ENCODE data around the gene RAP1GDS1.

Gene RAP1GDS1

GRCh38 chr4:98289375-98289774, 28.2 kb downstream of the RAP1GDS1 start:
- H3K4me1 ChIP-seq (ENCODE audit: insufficient read depth, low read length) = peaks cover 7% of the 10 kb centered on the region; the same call in 1 of the 2 replicates

DNA sequence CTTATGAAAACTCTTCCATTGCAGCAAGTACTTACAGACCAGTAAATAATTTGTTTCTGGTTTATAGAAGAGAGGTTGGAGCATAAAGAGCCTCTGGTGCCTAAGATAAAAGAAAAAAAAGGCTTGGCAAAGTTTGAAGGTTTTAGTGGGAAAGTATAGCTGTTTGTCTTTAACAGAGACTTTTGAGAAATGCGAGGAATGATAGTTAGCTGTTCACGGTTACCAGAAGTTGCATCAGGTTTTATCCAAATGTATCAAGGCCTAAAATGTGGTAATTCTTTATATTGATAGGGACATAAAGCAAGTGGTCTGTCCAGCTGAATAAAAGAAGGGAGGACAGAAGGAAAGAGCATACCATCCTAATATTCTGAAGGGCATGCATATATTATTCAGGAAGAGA, 29.3 kb downstream of the RAP1GDS1 start:
- H3K4me1 ChIP-seq (ENCODE audit: insufficient read depth, low read length) = no peaks in the 10 kb centered on the region
- H3K9ac ChIP-seq (ENCODE audit: low read depth, low read length) = no peak overlapping the region
- H3K27ac ChIP-seq (ENCODE audit: low read length) = no peak overlapping the region
- H3K36me3 ChIP-seq (ENCODE audit: insufficient read depth, low read depth, low read length) = peaks cover 10% of the 10 kb centered on the region
- no peaks in the 10 kb centered on the region for H3K27me3 ChIP-seq (ENCODE audit: insufficient read depth, low read length)
- no peaks in the 10 kb centered on the region for H3K9me3 ChIP-seq (ENCODE audit: insufficient read depth, low read depth, low read length)
- H3K4me3 ChIP-seq (ENCODE audit: low read length) = no peak overlapping the region

More at GRCh38 chr4:98289375-98289774, 28.2 kb downstream of the RAP1GDS1 start:
- Histone ChIP-seq H3K9ac (ENCODE audit: low read depth, low read length) (no peak overlapping the region), H3K27me3 (ENCODE audit: insufficient read depth, low read length) (no peaks in the 10 kb centered on the region), H3K36me3 (ENCODE audit: insufficient read depth, low read depth, low read length) (no peaks in the 10 kb centered on the region; the same call in 1 of the 2 replicates), H3K9me3 (ENCODE audit: insufficient read depth, low read depth, low read length) (no peaks in the 10 kb centered on the region), H3K27ac (ENCODE audit: low read length) (no peak overlapping the region), H3K4me3 (ENCODE audit: low read length) (no peak overlapping the region)

DNA sequence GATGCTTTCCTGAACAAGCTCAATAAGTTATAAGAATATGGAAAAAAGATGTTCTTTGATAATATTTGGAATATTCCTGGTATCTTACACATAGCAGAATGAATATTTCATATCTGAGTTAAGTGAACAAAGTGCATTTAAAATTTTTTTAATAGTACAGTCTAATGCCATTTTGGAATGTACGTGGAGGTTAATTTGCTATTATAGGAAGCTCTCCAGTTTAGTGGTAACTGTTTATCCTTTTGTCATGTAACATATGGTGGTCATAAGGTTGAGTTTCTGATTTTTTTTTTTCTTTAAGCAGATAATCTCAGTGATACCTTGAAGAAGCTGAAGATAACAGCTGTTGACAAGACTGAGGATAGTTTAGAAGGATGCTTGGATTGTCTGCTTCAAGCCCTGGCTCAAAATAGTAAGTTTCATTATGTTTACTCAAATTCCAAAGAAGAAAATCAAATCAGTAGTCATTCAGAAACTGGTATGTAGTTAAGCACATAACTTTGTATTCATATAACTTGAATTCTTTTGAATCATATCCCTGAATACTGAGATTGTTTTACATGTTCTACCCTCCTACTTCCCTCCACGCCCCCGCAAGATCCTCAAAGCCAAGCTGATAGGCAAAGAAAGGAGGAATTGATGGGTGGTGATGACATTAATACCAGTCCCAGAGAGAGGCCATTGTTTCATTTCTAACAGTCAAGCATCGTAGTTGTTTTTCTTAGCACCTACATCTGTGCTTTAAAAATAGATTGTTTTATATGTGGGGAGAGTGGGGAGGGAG, 32.1 kb downstream of the RAP1GDS1 start:
- H3K9ac ChIP-seq (ENCODE audit: low read depth, low read length) = no peak overlapping the region
- no peak overlapping the region for H3K4me3 ChIP-seq (ENCODE audit: low read length)
- H3K27ac ChIP-seq (ENCODE audit: low read length) = no peak overlapping the region
- no peaks in the 10 kb centered on the region for H3K4me1 ChIP-seq (ENCODE audit: insufficient read depth, low read length)
- no peaks in the 10 kb centered on the region for H3K27me3 ChIP-seq (ENCODE audit: insufficient read depth, low read length)
- peaks cover 10% of the 10 kb centered on the region for H3K36me3 ChIP-seq (ENCODE audit: insufficient read depth, low read depth, low read length)
- no peaks in the 10 kb centered on the region for H3K9me3 ChIP-seq (ENCODE audit: insufficient read depth, low read depth, low read length)

- no peak overlapping the region for H3K27ac ChIP-seq (ENCODE audit: low read length)
- H3K4me3 ChIP-seq (ENCODE audit: low read length) = no peak overlapping the region
These were observed 36.8 kb downstream of the RAP1GDS1 start for GRCh38 chr4:98298022-98298421.

DNA sequence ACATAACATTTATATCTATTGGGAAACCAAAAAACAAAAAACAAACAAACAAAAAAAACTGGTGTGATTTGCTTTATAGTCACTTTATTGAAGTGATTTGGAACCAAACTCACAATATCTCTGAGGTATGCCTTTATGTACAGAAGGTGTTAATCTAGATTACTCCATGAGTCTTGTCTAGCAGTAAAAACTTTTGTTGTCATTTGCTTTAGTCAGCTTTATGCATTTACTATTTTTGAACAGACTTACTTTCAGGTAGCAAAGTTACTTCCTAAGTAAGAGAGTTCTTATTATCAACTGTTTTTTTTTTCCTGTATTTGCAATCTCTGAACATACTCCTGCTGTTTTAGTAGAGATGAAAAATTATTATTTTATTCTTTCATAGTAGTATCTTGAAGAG, 39.5 kb downstream of the RAP1GDS1 start:
- H3K4me1 ChIP-seq (ENCODE audit: insufficient read depth, low read length) = no peaks in the 10 kb centered on the region
- H3K27ac ChIP-seq (ENCODE audit: low read length) = no peak overlapping the region
- H3K9ac ChIP-seq (ENCODE audit: low read depth, low read length) = no peak overlapping the region
- H3K4me3 ChIP-seq (ENCODE audit: low read length) = no peak overlapping the region
- no peaks in the 10 kb centered on the region for H3K27me3 ChIP-seq (ENCODE audit: insufficient read depth, low read length)
- no peaks in the 10 kb centered on the region for H3K36me3 ChIP-seq (ENCODE audit: insufficient read depth, low read depth, low read length)
- peaks cover 6% of the 10 kb centered on the region; the same call in 1 of the 2 replicates for H3K9me3 ChIP-seq (ENCODE audit: insufficient read depth, low read depth, low read length)

More at GRCh38 chr4:98298022-98298421, 36.8 kb downstream of the RAP1GDS1 start:
- Histone ChIP-seq H3K4me1 (ENCODE audit: insufficient read depth, low read length) (no peaks in the 10 kb centered on the region), H3K27me3 (ENCODE audit: insufficient read depth, low read length) (no peaks in the 10 kb centered on the region), H3K9ac (ENCODE audit: low read depth, low read length) (no peak overlapping the region), H3K9me3 (ENCODE audit: insufficient read depth, low read depth, low read length) (no peaks in the 10 kb centered on the region), H3K36me3 (ENCODE audit: insufficient read depth, low read depth, low read length) (peaks cover 10% of the 10 kb centered on the region)

DNA sequence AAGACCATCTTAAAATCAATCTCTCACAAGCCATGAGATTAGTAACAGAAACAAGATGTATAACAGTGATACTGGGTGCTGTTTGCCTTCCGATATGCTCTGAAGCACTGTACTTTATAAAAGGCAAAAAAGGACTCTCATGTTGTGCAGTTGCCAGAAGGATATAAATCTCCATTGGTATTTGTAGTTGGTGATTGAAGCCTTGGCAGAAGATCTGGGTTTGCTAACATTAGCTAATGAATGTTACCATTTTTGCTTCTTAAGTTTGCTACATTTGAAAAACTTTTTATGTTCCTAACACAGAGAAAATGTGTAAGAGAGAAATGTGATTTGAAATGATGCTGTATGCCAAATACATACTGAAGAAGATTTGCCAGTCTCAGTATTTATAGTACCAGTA, 44.4 kb downstream of the RAP1GDS1 start:
- Histone ChIP-seq H3K4me3 (ENCODE audit: low read length) (no peak overlapping the region), H3K36me3 (ENCODE audit: insufficient read depth, low read depth, low read length) (no peaks in the 10 kb centered on the region), H3K27me3 (ENCODE audit: insufficient read depth, low read length) (no peaks in the 10 kb centered on the region), H3K27ac (ENCODE audit: low read length) (no peak overlapping the region), H3K9ac (ENCODE audit: low read depth, low read length) (no peak overlapping the region), H3K4me1 (ENCODE audit: insufficient read depth, low read length) (no peaks in the 10 kb centered on the region), H3K9me3 (ENCODE audit: insufficient read depth, low read depth, low read length) (peaks cover 6% of the 10 kb centered on the region; the same call in 1 of the 2 replicates)

- H3K4me3 ChIP-seq (ENCODE audit: low read length) = no peak overlapping the region
- no peaks in the 10 kb centered on the region for H3K27me3 ChIP-seq (ENCODE audit: insufficient read depth, low read length)
- no peaks in the 10 kb centered on the region for H3K9me3 ChIP-seq (ENCODE audit: insufficient read depth, low read depth, low read length)
- H3K36me3 ChIP-seq (ENCODE audit: insufficient read depth, low read depth, low read length) = no peaks in the 10 kb centered on the region
- H3K27ac ChIP-seq (ENCODE audit: low read length) = no peak overlapping the region
- no peak overlapping the region for H3K9ac ChIP-seq (ENCODE audit: low read depth, low read length)
- 0 out of 2 replicates have a peak, but pooled peaks cover 3% of the 10 kb centered on the region for H3K4me1 ChIP-seq (ENCODE audit: insufficient read depth, low read length)
These were observed 49.7 kb downstream of the RAP1GDS1 start for GRCh38 chr4:98310867-98311266.

DNA sequence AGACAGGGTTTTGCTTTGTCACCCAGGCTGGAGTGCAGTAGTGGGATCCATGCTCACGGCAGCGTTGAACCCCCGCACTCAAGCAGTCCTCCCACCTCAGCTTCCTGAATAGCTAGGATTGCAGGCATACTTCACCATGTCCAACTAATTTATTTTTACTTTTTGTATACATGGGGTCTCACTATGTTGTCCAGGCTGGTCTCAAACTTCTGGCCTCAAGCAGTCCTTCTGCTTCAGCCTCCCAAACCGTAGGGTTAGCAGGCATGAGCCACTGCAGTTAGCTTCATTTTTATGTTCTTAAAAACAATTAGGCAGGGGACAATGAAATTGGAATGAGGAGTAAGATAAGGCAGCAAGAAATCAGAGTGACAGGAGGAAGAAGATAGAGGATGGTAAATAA, 50.5 kb downstream of the RAP1GDS1 start:
- no peaks in the 10 kb centered on the region for H3K27me3 ChIP-seq (ENCODE audit: insufficient read depth, low read length)
- no peak overlapping the region for H3K9ac ChIP-seq (ENCODE audit: low read depth, low read length)
- no peaks in the 10 kb centered on the region for H3K9me3 ChIP-seq (ENCODE audit: insufficient read depth, low read depth, low read length)
- H3K4me1 ChIP-seq (ENCODE audit: insufficient read depth, low read length) = 0 out of 2 replicates have a peak, but pooled peaks cover 3% of the 10 kb centered on the region
- H3K4me3 ChIP-seq (ENCODE audit: low read length) = no peak overlapping the region
- no peak overlapping the region for H3K27ac ChIP-seq (ENCODE audit: low read length)
- H3K36me3 ChIP-seq (ENCODE audit: insufficient read depth, low read depth, low read length) = no peaks in the 10 kb centered on the region

DNA sequence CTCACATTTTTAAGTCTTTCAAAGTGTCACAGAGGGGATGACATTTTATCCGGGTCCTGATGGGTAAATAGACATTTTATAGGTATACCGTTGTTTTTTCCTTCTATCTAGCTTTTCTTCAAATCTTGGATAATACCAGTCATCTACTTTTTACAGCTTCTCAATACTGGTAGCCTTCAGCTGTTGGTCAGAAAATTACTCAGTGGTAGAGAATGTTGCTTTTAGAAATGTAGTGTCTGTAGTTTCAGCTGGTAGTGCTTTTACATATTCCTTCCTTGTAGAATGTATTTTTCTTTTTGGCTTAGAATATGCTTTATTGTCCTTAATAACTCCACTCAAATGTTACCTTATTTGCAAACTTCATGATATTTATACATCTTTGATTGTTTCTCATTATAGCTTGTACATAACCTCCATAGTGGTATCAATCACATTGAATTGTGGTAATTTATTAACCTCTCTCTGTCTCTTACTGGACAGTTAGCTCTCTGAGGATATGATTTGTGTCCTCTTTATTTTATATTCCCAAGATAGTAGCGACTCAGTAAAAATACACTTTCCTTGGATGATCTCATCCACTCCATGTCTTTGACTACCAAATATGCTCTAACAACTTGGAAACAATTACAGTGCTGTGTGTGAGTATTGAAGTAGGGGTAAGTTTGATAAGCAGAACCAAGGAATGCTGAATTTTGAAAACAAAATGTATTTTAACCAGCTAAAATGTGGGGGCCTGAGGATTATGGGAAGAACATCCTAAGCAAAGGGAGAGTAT, 53.8 kb downstream of the RAP1GDS1 start:
- Histone ChIP-seq H3K4me3 (ENCODE audit: low read length) (no peak overlapping the region), H3K27me3 (ENCODE audit: insufficient read depth, low read length) (no peaks in the 10 kb centered on the region), H3K9ac (ENCODE audit: low read depth, low read length) (no peak overlapping the region), H3K36me3 (ENCODE audit: insufficient read depth, low read depth, low read length) (0 out of 2 replicates have a peak, but pooled peaks cover 3% of the 10 kb centered on the region), H3K9me3 (ENCODE audit: insufficient read depth, low read depth, low read length) (peaks cover 8% of the 10 kb centered on the region; the same call in 1 of the 2 replicates), H3K4me1 (ENCODE audit: insufficient read depth, low read length) (0 out of 2 replicates have a peak, but pooled peaks cover 3% of the 10 kb centered on the region), H3K27ac (ENCODE audit: low read length) (no peak overlapping the region)

- Histone ChIP-seq H3K9ac (ENCODE audit: low read depth, low read length) (no peak overlapping the region), H3K27me3 (ENCODE audit: insufficient read depth, low read length) (no peaks in the 10 kb centered on the region), H3K27ac (ENCODE audit: low read length) (no peak overlapping the region), H3K4me1 (ENCODE audit: insufficient read depth, low read length) (0 out of 2 replicates have a peak, but pooled peaks cover 3% of the 10 kb centered on the region), H3K9me3 (ENCODE audit: insufficient read depth, low read depth, low read length) (peaks cover 11% of the 10 kb centered on the region; the same call in 1 of the 2 replicates), H3K4me3 (ENCODE audit: low read length) (no peak overlapping the region), H3K36me3 (ENCODE audit: insufficient read depth, low read depth, low read length) (0 out of 2 replicates have a peak, but pooled peaks cover 3% of the 10 kb centered on the region)
These were observed 57.3 kb downstream of the RAP1GDS1 start for GRCh38 chr4:98318521-98318920.

DNA sequence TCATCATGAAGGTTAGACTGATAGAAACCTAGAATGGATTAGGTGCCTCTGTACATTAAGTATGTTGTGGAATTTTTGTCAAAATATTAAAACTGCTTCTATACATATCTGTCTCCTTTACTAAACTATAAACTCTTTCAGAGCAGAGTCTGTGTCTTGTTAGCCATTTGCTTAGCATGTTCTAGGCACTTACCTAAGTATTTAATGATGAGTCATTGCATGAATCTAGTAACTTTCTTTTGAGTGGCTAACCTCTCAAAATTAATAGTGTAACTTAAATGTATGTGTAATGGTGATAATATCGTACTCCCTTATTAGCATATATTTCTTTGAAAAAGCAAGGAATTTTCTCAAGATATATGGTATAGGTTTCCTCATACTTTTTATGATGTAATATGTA, 57.8 kb downstream of the RAP1GDS1 start:
- H3K9ac ChIP-seq (ENCODE audit: low read depth, low read length) = no peak overlapping the region
- no peaks in the 10 kb centered on the region for H3K4me1 ChIP-seq (ENCODE audit: insufficient read depth, low read length)
- 0 out of 2 replicates have a peak, but pooled peaks cover 3% of the 10 kb centered on the region for H3K36me3 ChIP-seq (ENCODE audit: insufficient read depth, low read depth, low read length)
- H3K27me3 ChIP-seq (ENCODE audit: insufficient read depth, low read length) = no peaks in the 10 kb centered on the region
- H3K9me3 ChIP-seq (ENCODE audit: insufficient read depth, low read depth, low read length) = peaks cover 11% of the 10 kb centered on the region; the same call in 1 of the 2 replicates
- H3K4me3 ChIP-seq (ENCODE audit: low read length) = no peak overlapping the region
- H3K27ac ChIP-seq (ENCODE audit: low read length) = no peak overlapping the region
